NCI-H1930 (cell line): ENCODE measurements around the gene TRPV5.

Source experiments
- DNase-seq, 2 experiments: peaks; one replicate each; lab custom pipeline; 2025; lab: John Stamatoyannopoulos, UW

Gene TRPV5

DNA sequence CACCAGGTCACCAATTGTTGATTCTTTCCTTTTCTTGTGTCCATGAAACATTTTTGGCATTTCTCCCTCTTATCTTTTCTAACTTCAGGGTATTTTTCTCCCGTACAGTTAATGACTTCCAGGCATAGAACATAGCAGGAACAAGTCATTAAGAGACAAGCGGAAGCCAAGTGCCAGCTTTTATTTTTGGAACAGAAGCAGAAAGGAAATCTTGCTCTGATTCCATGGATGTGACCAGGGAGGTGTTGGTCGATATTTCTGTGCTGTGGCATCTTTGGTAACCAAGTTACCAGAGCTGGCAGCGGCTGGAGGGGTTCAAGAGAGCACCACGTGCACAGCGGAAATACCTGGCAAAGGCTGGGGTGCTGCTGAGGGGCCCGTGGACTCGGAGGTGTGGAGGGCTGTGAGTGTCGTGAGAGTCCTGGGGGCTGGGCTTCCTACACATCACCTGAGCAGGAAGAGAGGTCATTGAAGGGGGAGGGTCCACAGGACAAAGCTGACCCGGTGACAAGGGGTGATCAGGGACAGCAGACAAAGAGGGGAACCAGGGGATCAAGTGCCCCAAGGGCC, 7.5 kb upstream of the TRPV5 start:
- DNase-seq, result no peak

DNA sequence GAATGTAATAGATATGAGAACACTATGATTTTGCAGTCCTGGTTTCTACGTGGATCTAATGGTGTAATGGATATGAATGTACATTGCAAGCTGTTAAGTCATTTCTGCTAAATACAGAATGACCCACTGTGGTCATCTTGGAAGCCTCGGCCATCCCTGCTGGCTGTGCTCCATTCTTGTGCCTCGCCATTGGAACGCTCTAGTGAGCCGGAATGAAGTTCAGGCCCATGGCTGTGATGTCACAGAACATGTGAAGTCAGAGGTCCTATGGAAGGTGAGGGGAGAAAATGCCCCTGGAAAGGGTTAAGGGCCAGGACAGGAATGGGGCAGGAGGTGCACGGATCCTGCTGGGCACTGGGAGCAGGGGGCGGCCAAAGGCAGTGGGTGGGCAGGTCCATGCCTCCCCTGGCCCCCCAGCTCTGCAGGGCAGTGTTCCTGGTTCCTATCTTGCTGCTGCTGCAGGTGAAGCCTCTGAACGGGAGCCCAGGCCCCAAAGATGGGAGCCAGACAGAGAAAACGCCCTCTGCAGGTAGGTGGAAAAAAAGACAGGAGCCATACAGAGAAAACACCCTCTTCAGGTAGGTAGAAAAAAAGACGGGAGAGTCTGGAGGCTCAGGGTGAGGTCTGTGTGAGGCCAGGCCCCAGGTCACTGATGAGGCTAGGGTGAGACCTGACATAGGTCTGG, 5.8 kb upstream of the TRPV5 start, which contains the start of gene LLCFC1:
TSS of gene LLCFC1 (plus strand) at position 259 of the 685 bp plus-strand sequence. CDS start at position 397, 138 bp downstream.
- DNase-seq, result no peak

DNA sequence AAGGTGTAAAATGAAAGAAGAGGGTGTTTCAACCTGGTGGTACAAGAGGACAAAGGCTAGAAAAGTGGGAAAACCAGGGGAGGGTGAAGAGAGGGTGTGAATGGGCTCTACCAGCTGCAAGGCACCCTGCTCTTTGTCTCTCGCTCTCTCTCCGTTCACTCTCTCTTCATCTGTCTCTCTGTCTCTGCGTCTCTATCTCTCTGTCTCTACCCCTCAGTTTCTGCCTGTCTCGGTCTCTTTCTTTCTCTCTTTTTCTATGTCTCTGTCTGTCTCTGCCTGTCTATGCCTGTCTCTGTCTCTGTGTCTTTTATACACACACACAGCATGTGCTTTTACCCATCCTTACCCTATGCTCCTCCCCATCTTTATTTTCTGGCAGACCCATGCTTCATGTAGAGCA, 5.1 kb upstream of the TRPV5 start:
- no peak for DNase-seq

- no peak for DNase-seq
Measured at GRCh38 chr7:142935941-142936565, 2.5 kb upstream of the TRPV5 start.

GRCh38 chr7:142934056-142934455, 510 bp upstream of the TRPV5 start:
- DNase-seq, result no peak

DNA sequence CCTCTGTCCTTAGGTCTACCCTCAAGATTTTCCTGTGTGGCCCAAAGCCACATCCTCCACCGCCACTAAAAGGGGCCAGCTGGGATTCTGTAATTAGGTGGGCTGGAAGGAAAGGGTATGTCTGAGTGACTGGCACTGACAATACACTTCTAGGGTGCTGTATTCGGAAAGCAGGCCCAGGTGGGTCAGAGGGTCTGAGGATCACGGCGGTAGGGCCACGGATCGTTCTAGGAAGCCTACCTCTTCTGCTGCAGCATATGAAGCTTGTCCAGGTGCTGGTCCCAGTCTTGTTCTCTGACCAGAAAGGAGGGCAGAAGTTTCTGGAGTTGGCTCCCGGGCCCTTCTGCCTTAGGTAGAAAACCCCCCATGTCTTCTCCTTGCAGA, 462 bp downstream of the TRPV5 start:
- no peak for DNase-seq

DNA sequence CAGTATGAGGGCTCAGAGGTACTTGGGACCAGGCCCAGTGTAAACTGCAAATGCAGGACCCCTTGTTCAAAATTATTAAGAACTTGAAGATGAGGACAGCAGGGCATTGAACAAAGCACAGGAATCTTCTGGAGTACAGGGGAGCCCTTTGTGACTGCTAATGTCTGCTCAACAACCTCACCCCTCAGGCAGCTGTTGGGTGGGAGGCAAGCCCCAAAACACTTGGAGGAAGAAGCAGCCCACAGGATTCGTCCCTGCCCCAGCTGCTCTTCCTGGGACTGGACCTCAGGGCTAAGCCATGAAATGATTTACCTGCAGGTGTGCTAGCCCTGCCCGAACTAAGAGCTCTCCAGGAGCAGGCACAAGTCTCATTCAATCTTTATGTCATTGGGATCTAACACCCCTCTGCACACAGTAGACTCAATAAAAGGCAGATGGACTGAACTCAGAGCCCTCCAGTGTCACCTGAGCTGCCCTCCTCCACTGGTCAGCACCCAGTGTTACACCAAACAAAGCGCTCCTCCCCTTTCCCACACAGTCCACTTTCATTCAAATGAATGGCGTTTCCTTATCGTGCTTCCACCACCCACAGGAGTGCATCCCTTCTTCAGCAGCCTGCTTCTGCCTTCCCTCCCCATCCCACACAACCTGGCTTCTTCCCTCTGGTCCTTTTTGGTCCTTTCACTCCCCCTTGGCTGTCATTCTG, 1.0 kb downstream of the TRPV5 start:
- DNase-seq, result no peak

- DNase-seq, result no peak
Measured at GRCh38 chr7:142930126-142930730, 3.3 kb downstream of the TRPV5 start.

DNA sequence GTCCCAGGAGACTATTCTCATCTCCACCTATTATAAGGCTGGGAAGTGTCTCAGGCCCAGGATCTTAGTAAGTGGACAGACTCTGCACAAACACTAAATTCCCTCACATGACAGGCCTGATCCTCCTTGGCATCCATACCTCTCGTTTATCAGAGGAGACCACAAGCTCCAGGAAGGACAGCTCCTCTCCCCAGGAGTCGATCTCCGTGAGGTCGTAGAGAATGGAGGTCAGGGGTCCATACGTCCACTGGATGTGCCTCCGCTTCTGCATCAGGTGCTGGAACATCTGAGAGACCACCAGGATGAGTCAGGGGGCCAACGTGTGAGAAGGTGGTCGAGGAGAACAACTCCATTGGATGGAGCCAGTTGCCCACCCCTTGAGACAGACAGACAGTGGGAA, 5.6 kb downstream of the TRPV5 start:
- no peak for DNase-seq

- no peak for DNase-seq
Measured at GRCh38 chr7:142927085-142927745, 6.3 kb downstream of the TRPV5 start.

- no peak for DNase-seq
Measured at GRCh38 chr7:142925413-142925812, 8.1 kb downstream of the TRPV5 start.

GRCh38 chr7:142923391-142923790, 10.2 kb downstream of the TRPV5 start:
- no peak for DNase-seq

- no peak for DNase-seq
Measured at GRCh38 chr7:142919656-142920055, 13.9 kb downstream of the TRPV5 start.

- no peak for DNase-seq
Measured at GRCh38 chr7:142918901-142919300, 14.6 kb downstream of the TRPV5 start.

GRCh38 chr7:142917447-142917846, 16.1 kb downstream of the TRPV5 start:
- DNase-seq, result no peak

DNA sequence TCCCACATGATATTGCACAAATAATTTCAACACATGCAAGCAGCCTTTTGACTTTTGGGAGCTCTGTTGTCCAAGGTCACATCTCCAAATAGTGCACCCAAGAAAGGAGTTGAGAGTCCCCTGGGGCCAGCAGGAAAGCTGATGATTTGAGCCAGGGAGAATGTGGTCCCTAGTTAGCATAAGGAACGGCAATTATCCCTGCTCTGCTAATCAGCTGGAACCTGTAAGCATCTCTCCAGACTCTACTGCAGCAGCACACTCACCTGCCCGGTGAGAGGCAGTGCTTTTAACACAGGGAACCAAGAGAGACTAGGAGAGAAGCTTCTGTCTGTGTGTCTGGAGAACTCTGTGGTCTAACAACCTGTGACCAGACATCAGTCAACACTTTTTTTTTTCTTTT, 17.0 kb downstream of the TRPV5 start:
- DNase-seq, result no peak

DNA sequence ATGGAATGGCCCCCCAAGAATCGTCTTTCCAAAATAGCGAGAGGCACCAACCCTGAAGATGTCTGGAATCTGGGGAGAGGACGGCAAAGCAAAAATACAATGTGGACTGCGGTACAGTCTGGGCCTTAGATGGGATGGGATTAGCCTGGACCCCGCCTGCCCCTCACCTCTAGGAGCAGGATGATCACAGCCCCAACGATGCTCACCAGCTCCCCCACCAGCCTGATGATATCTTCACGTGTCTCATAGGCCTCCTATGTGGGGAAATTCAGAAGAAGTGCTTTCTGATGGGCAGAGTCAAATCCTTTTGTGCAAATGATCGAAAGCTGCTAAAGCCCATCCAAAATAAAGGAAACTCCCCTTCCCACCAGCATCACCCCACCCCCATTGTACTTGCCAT, 18.2 kb downstream of the TRPV5 start:
- no peak for DNase-seq

- DNase-seq, result no peak
Measured at GRCh38 chr7:142914121-142914520, 19.4 kb downstream of the TRPV5 start.

DNA sequence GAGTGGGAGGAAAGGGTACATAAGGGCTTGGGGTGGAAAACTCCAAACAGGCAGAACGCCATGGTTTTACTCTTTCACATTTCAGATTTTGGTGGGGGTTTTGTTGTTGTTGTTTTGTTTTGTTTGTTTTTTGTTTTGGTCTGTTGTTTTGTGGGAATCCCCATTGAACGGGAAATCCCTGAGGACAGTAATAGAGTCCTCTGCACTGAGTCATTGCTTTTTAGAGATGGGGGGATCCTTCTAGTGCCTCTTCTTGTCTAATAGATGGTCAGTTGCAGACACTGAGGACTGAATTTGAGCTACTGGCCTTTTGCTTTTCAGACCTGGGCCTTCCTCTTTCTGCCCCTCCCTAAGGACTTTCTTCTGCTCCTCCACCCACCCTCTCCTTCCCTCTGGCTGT, 20.0 kb downstream of the TRPV5 start:
- no peak for DNase-seq

GRCh38 chr7:142913051-142913450, 20.5 kb downstream of the TRPV5 start:
- DNase-seq, result no peak

DNA sequence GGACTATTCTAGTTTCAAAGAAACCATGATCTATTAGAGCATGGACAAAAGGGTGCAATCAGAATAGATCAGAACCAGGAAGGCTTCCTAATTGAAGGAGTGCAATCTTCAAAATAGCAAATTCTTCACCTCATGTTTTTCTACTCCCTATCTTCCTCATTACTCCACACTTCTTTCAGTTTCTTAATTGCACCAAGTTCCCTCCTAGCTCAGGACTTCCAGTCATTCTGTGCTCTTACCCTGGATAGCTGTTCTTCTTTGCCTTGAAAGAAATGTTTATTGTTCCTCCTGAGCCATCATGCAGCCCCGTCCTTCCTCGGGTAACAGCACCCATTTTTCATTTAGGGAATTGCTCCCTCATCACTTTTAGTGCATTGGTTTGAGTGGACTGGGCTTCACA, 23.1 kb downstream of the TRPV5 start:
- no peak for DNase-seq

DNA sequence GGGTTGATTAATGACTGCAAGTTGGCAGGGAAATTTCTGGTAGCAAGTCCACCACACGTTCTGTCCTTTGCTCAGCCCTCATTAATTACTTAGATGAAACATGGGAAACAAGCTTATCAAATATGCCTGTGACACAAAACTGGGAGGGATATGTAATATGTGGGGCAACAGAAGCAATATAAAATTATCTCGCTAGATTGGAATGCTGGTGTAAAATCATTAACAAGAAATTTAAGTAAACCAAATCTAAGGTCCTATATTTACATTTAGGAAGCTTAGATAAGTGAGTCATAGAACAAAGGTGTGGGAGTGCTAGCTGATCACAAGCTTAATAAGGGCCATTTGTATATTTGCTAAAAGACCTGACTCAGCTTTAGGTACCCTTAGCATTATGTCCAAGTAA, 23.5 kb downstream of the TRPV5 start:
- DNase-seq, result no peak
